ENCODE results near the gene TBL3.
"Not testable (repeated sequence)": the region's sequence is repeated elsewhere in the genome, so short reads cannot be mapped to it uniquely, and the experiment has no call there.

The TBL3 gene

GRCh38 chr16:1971796-1972489 lies at the start of gene TBL3:
Gene TBL3, plus strand, starts transcription at chr16:1972053. Its CDS starts 112 bp downstream, at chr16:1972165.
- peak; percentile 93 to 97 (median 95) for DNase-seq

- DNase-seq, result no peak
Measured at GRCh38 chr16:1922357-1922756, 49.5 kb upstream of the TBL3 start.

GRCh38 chr16:1923299-1924034 lies 48.4 kb upstream of the TBL3 start:
- no peak for DNase-seq

DNA sequence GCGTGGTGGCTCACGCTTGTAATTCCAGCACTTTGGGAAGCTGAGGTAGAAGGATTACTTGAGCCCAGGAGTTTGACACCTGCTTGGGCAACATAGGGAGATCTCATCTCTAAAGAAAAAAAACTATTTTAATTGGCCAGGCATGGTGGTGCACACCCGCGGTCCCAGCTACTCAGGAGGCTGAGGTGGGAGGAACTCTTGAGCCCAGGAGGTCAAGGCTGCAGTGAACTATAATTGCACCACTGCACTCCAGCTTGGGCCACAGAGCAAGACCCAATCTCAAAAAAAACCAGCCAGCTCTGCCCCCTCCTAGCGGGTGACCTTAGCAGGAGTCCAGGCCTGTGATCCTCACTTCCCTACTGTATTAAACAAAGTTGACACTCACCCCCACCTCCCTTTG lies 47.8 kb upstream of the TBL3 start:
- DNase-seq, result no peak

- no peak for DNase-seq
Measured at GRCh38 chr16:1926271-1926670, 45.6 kb upstream of the TBL3 start.

DNA sequence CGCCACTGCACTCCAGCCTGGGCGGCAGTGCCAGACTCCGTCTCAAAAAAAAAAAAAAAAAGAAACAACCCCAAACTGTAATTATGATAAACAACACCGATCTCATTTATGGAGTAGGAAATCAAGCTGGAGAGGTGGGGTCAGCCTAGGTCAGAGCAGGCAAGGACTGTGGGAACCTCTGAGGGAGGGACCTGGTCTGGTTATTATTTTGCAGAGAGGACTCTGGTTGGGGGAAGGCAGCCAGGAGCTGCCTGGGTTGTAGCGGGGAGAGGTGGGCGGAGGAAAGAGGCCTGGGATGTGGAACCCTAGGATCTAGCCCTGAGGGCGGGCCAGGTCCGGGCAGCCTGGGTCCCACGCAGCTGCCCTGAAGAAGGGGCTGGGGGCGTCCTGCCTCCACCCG lies 42.7 kb upstream of the TBL3 start:
- DNase-seq, result peak in 1 of 6 experiments; percentile 55

DNA sequence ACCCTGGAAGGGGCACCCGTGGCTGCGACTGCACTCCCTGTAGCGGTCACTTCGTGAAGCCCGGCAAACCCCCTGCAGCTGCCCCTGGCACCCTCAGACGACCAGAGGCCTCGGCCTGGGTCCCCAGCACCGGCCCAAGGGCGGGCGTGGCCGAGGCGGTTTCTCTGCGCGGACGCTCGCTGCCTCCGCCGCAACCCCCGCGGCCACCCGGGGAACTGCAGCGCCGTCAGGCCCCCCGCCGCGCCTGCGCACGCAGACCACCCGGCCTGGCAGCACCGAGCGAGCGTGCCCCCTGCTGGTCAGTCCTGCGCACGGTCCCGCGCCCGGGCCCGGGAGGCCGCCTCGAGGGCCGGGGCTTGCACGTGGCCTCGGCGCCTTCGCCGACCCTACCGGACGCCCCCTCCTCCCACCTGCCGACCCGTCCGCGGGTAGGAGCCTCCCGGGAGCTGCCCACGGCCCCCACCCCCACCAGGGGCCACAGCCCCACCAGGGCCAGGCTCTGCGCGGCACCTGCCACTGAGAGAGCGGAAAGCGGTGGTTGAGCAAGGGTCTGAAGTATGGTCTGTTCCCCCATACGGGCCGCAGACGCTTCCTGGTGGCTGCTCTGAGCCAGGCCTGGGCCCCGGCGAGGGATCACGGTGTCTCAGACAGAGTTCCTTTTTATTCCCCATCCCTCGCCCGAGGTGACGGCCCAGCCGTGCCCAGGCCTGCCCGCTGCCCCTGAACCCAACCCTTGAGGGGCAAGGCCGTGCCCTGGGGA lies 42.1 kb upstream of the TBL3 start:
- peak; percentile 81 to 96 (median 90) for DNase-seq

DNA sequence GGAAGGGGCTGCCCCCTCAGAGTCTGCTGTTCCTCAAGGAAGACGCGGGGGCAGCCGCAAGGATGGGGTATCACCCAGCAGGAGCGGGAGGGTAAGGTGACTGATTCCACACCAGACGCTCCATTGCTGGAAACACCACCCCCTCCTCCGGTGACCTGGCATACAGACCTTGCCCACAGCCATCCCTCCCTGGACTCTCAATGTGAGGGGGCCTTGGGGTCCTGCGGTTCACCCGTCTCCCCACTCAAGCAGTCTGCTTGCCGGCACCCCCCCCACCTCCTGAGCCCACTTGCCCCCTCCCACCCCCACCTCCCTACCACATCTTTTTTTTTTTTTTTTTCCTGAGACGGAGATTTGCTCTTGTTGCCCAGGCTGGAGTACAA lies 41.5 kb upstream of the TBL3 start:
- no peak for DNase-seq

DNA sequence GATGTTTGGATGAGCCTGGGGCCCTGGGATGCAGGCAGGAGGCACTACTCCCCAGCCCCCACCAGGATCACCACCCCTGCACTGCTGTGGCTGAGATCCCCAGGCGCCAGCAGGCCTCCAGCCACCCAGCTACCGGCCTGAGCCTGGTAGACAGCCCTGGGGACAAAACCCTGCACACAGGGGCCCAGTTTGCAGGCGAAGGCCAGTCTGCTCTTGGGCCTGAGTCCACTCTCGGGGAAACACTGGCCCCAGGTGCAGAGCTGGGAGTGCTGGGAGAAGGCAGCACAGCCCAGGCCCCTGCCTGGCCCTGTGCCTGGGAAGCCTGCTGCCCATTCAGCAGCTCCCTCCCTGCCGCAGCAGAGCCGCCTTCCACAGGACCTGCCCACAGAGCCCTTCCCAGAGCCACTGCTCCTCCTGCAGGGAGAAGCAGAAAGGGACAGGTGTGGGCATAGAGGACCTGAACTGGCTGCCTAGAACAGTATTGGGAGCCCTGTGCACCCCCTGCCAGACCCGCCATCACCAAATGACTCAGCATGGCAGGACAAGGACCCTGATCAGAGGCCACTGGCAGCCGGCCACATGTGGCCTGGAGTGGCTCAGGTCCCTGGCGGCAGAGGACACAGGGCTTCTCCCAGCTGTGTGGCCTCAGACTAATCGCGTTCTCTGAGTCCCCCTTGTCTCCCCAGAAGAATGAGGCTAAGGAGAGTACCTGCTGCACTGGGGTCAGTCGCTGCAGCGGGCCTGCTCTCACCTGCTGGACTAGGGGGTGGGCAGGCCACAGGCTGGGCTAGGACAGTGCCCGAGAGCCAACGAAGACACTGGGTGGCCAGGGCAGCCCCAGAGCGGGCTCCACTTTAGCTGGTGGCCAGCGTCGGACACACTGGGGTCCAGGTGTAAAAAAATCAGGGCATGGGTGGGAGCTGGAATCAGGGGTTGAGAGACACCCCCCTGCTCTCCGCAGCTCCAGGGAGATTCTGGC lies 39.5 kb upstream of the TBL3 start:
- DNase-seq, result no peak

GRCh38 chr16:1933097-1933661 lies 38.7 kb upstream of the TBL3 start:
- no peak for DNase-seq

DNA sequence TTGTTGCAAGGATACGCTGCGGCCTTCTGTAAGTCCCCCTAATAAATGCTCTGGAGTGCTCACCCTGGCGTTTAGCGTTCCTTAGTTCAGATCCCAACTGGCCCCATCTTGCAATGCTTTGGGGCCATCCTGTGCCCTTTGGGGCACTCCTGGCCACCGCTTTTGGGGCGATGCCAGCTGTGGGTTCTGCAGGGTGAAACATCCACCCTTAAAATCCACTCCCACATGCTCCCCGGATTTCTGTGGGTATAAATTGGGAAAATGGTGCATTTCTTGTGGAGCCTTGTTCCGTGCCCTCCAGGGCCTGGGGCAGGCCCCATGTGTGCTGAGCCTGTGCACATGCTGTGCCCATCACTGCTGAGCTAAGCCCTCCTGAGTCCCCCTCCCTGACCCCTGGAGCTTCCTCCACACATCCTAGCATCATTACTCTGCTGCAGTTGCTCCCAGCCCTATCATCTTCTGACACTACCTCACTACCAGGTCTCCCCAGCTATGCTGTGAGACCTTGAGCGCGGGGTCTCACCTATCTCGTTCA lies 34.8 kb upstream of the TBL3 start:
- DNase-seq, result no peak

- no peak for DNase-seq
Measured at GRCh38 chr16:1938316-1938715, 33.5 kb upstream of the TBL3 start.

DNA sequence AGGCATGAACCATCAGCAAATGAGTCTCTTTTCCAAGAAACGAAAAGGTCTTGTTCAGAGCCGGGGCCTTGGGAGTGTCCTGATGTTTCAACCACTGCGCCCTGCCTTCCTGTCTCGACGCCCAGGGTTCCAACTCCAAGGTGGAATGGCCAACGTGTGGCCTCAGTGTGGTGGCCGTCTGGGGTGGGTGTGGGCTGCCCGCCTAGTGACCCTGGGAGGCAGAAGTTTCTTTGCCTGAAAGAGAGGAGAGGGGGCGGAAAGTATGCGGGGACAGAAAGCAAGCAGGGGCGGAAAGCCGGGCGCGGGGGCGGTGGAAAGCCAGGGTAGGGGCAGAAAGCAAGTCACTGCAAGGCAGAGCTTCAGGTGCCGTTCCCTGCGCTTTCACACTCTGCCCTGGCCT lies 32.9 kb upstream of the TBL3 start:
- DNase-seq, result no peak

DNA sequence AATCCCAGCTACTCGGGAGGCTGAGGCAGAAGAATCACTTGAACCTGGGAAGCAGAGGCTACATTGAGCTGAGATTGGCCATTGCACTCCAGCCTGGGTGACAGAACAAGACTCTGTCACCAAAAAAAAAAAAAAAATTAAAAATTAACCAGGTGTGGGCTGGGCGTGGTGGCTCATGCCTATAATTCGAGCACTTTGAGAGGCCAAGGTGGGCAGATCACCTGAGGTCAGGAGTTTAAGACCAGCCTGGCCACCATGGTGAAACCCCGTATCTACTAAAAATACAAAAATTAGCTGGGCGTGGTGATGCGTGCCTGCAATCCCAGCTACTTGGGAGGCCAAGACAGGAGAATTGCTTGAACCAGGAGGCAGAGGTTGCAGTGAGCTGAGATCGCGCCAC lies 32.0 kb upstream of the TBL3 start:
- not testable (repeated sequence) for DNase-seq

DNA sequence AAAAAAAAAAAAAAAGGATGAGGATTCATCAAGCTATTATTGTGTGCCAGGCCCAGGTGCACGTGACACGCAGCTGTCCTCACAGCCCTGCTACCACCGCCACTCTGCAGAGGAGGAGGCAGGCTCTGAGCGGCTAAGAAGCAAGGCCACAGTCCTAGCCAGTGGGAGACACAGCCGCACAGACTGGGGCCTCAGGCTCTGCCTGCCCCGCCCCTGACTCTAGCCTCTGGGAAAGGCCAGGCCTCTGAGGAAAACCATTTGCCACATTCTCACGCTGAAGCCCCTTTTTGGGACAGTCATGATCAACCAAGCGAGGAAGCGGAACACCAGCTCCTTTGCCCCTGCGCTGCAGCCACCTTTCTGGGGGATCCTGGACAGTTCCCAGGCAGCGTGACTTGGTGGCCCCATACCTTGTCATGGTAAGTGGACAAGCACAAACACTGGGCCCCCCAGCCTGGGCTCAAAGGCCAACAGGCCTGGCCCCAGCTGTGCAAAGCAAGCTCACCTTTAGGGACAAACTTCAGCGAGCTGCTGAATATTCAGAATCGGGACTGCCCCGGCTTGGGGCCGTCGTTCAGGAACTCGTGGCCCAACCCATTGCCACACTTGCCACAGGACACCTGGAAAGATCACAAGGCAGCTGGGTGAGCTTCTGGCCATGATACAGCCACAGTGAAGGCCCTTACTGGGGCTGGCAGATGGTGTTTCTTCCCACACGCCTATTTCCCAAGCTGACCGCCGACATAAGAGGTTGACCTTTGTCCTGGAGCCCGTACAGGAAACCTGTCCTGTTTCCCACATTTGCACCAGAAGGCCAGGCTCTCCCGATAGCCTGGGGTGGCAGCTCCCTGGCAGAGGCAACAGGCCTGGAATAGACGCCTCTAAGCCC lies 31.3 kb upstream of the TBL3 start:
- no peak for DNase-seq

- DNase-seq, result no peak
Measured at GRCh38 chr16:1941162-1942046, 30.4 kb upstream of the TBL3 start.

DNA sequence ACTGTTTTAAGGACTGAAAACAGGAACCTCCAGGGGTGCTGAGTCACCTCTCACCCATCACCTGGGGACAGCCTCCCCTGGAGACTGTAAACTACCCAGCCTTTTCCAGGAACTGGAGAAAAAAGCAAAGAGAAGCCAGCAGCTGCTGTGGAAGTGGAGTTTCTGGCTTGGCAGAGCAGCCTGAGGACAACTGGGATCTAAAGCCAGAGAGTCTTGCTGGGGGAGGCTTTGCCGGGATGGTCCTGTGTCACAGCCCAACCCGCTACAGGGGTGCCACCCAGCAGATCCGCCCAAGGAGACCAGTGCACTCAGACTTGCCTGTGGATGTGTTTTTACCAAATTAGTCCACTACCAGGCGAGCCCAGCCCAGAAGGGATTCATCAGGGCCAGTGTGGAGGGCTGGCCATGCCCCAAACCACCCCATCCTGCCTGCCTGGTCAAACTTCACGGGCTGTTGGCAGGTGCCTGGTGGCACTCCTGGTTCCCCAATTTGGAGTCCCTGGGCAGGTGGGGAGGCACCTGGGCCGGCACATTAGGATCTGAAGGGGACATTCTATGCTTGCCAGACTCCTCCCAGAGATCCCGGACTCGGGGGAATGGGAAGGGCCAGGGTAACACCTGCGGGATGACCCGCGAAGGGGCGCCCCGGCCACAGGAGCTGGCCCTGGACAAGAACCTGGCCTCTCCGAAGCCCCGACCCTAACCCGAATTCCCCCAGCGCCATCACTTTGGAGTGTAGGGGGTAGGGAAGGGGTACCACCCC lies 29.6 kb upstream of the TBL3 start:
- DNase-seq, result no peak

GRCh38 chr16:1942810-1943726 lies 28.8 kb upstream of the TBL3 start, which contains the start of gene MSRB1:
Gene MSRB1, minus strand, starts transcription at chr16:1943199. Its CDS starts 43 bp downstream, at chr16:1943156.
- DNase-seq, result peak; percentile 96 to 99 (median 98)

Measured in stimulated activated naive CD4-positive, alpha-beta T cell (primary cell).